ENCODE data around the gene PRLHR.
"Not testable (repeated sequence)": the region's sequence is repeated elsewhere in the genome, so short reads cannot be mapped to it uniquely, and the experiment has no call there.

Gene PRLHR

DNA sequence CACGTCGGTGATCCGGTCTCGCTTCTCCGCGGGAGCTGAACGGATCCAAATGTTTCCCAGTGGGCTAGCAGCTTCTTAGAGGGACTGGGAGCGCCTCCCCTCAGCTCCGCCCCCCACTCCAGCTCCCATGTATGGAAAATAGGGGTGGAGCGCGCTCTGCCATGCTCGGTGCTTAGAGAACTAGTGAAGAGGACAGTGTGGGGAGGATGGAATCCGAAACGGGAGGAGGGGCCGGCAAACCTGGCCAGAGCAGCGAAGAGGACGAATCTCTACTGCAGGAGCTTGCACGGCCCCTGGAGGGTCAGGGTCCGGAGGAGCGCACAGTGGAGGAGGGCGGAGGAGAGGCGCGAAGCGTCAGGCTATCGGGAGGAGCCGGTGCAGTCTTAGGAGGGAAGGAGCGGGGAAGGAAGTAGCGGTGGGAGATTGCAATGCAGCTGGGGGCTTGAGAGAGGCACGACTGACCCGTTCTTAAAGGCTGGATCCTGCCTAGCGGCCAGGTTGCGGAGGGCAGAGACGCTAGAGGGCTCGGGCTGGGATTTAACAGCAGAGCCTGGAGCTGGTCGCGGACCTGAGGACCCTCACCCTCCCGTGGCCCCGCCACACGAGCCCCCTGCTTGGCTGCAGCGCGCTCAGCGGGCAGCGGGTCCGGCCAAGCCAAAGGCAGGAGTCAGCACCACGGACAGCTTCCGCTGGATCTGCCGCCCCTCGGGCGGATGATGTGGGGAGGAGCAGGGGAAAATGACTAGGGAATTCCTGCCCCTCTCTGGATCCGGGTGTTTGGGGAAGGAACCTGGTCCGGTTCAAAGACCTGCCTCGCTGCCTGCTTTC is at the start of gene PRLHR:
Gene PRLHR, minus strand, starts transcription at position 51 of the 828 bp plus-strand sequence. CDS start 404 bp downstream, outside the sequence.
- DNase-seq, result peak; percentile 26 to 56 (median 29)

DNA sequence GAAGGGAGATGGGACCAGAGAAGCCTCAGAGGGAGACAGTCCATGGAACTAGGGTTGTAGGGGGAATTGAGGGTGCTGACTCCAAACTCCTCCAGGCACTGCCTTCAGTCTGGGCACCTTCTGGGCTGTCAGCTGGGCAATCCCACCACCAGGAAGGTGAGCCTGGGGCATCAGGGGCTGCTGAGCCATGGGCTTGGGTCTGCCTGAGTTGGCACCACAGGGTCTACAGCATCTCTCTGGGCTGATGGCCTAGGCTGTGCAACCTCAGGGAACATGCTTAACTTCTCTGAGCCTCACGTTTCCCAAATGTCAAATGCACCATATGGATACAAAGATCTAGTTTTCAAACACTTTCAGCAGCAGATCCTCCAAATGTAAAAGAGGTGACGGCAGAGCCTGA is 46.8 kb upstream of the PRLHR start:
- DNase-seq, result no peak

DNA sequence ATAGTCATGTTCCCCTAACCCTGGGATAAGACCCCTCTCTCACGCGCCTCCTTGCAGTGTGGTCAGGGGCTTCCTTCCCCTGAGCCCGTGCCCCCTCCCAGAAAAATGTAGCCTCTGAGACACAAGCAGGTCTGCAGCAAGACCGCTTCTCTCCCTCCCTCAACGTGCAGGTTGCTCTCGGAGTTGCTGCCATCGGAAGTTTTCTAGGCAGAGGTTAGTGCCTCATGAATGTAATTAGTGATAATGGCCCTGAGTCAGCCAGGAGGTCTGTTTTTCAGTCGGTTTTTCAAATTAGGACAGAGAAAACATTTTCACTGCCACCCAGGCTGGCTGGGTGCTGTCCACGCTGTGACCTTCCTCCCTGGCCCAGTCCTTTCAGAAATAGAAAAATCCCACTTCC is 43.2 kb upstream of the PRLHR start:
- DNase-seq, result no peak

DNA sequence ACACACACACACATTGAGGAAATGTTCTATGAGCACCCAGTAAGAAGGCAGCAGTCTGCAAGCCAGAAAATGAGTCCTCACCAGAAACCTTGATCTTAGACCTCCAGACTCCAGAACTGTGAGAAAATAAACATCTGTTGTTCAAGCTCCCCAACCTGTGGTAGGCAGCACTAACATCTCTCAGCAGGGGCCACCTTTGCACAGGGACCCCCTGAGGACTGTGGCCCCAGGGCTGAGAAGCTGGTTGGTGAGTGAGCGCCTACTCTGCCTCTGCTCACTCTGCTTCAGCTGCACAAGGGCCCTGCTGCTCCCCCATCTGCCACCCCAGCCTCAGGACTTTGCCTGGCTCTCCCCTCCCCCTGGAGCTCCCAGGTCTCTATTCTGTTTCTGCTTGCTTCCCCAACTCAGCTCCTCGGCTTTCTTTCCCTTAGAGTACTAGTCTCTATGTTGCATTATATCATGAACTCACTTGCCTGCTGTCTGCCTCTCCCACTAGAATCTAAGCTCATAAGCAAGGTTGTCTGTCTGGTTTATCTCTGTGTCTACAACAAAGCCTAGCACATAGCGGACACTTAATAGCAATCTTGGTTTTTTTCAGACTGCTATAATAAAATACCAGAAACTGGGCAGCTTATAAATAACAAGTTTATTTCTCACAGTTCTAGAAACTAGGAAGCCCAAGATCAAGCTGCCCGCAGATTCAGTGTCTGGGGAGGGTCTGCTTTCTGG is 40.4 kb upstream of the PRLHR start:
- no peak for DNase-seq

DNA sequence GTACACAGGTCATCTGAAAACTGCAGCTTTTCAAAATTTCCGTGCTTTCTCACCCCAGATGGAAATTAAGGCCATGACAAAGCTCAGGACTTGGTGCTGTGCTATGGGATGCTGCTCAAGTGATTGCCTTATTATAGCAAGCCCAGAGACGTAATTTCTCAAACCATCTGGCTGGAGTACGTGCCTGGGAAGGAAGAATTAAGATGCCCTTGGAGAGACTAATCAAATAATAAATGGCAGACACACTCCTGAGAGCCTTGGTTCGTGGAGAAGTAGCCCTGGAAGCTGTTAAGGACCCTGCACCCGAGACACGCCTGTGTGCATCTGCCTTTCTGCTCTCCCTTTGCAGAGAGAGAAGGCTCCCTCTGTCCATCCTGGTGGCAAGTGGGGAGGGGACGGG is 38.3 kb upstream of the PRLHR start:
- no peak for DNase-seq

DNA sequence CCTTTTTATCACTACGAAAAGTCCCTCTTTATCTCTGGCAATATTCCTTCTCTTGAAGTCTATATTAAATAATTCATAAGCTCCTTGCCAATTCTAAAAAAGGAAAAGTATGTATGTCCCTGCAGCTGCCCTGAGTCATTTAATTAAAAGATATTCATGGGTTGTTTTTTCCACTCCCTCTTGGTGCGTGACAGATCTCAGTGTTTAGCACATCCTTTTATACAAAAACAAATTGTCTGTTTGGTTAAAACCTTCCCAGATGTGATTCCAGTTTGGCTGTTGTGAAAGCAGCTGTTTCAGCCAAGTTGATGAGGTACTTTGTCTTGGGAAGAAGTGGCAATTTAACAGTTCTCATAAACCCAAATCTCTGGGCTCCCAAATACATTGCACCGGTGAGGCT is 33.8 kb upstream of the PRLHR start:
- no peak for DNase-seq

DNA sequence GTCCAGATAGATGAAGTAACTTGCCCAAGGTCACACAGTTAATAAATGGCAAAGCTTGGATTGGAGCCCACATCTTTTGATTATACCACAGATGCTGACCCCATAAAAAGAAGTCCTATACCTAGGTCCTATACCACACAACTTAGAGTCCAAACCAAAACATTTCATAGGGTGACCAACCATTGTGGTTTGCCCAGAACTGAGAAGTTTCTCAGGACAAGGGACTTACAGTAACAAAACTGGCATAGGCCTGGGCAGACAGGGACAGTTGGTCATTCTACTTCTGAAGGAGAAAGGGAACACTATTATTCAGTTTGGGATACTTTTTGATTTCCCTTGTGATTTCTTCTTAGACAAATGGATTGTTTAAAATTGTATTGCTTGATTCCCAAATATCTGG is 32.9 kb upstream of the PRLHR start:
- no peak for DNase-seq

DNA sequence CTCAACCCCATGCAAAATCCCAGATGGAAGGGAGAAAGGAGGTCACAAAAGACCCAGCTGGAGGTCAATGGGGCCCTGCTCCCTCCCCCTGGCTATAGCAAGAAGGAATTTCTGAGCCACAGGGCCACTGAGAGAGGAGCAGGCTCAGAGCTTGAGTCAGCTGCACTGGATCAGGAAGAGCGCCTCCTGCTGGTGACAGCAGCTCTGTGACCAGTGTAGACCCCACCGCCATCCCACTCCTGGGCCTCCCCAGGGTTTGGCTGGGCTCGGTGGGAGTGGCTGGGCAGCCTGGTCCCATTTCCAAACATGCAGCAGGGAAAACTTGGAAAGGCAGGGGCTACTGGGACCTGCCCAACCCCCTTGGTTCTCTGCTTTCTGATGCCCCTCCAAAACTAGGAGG is 31.5 kb upstream of the PRLHR start:
- DNase-seq, result peak in 2 of 3 donors; percentile 8 to 18

DNA sequence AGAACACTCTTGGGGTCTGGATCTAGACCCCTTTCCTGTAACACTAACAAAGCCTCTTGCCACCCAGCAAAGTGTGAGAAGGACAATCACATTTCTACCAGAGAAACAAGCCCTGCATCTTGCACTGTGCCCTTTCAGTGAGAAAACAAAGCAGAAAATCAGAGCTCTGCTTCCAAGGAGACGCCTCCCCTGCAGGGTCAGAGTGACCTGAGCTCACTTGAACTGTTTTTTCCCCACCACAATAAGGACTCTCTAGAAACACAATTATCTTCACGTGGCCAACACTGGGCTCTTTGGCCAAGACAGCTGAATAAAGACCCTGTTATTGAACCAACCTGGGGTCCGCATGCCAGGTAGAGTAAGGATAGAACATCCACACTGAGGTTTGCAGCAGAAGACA is 30.1 kb upstream of the PRLHR start:
- no peak for DNase-seq

DNA sequence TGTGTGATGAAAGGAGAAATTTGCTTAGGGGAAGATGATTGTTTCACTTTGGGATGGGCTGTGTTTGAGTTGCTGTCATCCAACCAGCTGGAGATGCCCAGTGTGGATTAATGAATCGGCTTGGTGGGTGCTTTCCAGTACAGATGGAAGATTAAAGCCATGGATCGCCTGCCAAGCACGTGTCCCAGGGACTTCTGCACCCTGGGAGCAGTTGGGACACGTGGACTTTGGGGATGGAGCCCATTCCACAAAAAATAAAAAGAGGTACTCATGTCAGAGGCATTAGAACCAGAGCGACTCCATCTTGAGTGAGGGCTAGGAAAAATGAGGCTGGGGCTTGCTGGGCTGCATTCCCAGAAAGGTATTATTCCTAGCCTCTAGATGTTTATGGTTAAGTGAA is 29.3 kb upstream of the PRLHR start:
- DNase-seq, result no peak

DNA sequence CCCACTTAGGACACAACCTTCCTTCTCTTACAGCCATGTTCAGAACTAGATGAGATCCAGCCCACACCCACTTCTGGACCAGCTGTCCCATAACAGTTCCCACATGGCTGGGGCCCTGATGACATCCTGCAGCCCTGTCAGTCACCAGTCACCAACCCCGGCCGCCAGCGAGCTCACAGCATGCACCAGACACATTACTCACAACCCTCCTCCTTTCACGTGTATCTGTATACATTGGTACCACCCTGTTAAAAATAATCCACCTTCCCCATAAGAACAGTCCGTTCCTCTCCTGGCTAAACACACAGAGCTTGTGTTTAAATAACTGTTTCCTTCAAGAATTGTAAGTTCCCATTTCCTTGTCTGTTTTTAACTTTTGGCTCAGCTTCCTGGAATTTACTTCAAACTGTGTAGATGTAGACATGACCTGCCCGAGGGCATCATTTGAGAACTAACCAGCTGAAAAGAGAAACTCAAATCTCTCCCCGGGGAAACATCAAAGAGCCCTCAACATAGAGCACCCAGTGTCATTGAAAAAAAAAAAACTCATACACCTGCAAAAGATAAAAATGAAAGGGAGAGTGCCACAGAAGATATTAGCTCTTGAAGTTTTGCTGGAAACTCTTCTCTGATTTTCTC is 26.0 kb upstream of the PRLHR start:
- no peak for DNase-seq

DNA sequence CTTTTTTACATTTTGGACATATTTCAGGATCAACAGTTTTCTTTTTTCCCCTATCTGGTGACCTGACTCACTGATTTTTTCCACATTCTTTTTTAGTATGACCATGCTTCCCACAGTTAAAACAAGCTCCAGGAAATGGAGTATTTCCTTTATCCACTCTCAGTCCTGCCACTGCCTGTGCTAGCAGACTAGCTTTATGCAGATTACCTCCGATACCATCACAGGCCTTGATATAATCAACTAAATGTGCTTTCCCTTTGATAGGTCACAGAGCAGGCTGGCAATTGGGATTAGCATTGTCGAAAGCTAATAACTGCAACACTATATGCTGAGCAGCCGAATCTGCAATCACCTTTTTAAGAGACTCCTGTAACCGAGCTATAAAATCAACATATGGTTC is 18.4 kb upstream of the PRLHR start:
- not testable (repeated sequence) for DNase-seq

DNA sequence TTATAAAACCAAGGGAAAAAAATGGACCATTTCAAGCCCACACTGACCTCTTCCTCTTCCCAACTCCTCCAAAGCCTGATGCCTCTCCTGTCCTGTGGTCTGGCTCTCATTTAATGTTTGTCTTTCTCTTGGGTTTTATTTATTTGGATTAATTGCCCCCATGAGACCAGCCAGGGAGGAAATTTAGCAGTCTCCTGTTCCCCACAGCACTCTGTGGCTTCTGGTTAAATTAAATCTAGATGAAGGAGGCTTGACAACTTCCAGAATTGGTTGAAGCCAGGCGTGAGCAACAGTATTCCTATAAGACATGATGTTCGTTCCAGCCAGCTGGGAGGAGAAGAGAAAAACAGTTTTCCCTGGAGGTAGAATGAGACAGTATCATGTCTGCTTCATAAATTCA is 15.1 kb upstream of the PRLHR start:
- no peak for DNase-seq

DNA sequence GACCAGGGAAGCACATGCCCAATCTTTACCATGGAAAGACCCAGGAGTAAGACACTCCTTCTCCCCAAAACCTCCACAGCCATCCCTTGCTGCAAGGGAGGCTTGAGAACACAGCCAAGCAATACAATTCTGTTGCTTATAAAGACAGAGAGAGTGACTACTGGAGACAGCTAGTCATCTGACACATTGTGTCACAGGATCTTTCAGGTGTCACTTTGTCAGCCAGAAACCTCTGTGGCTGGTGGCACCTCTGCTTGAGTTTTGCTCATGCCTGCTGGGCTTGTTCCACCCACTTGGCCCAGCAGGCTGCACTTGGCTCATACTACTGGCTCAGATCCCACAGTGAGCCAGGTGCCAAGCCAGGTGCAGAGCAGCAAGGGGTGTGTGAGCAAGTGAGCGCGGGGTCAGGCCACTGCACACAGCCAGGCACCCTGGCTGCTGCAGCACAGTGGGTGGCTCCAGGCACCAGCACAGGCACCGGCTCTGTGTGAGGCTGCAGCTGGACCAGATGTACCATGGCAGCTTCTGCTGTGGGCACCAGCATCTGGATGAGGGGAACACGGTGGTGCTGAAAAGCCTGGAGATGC is 12.4 kb upstream of the PRLHR start:
- DNase-seq, result no peak

DNA sequence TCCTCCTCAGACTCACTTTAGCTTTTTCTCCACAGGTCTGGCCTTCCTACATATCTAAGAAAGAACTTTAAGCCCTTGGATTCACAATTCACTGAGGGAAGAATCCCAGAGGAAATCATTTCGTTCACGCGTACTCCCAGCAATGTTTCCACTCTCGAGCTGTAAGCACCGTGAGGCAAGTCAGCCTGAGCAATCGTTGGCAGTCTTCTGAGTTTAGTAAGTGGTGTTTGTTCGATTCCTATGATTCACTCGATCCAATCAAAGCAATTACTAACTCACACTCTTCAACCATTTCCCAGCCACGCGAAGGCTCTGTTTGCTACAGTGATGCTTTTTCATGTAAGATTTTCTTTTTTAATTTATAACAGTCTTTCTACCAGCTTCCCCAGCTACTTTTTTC is 10.2 kb upstream of the PRLHR start:
- DNase-seq, result no peak

DNA sequence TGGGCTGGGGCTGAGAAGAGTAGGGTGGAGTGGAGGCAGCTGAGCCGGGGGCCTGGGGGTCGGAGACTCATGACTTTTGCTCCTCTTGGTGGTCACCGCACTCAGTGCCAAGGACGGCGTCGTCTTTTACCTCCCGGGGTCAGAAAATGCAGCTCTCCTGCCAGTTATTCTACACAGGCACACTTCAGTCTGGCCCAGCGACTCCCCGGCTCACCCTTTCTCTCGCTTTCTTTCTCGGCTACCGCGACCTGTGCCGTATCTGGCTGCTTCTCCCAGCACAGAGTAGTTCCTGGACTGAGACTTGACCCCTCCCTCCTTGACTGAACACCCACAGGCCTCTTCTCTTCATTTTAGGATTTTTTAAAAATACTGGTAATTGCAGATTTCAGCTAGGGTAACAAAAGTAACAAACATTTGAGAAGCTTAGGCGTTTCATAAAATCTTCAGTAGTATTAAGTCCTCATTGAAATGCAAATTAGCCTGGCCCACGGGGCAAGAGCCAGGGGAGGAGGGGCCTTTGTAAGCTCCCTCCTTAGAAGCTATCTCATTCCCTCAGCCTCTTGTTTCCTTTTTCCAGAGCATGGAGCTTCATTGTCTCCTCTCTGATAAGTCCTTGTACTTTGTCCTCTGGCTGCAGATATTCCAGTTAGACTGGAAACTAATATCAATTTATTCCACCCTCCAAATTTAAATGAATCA is 1.1 kb upstream of the PRLHR start:
- no peak for DNase-seq

DNA sequence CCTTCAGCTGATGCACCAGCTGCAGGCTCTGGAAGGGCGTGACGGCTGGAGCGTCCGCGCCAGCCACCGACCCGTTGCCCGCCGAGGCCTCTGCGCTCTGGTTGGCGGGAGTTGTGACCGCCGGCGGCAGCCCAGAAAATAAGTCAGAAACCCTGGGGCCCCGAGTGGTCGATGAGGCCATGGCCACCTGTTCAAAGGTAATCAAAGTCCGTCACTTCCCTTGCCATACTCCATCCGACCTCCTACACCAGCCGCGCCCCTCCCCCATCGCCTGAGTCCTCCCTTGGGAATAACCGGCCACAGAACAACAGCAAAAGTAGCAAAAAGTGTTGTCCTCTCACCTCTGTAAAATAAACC is 406 bp downstream of the PRLHR start:
- DNase-seq, result no peak

DNA sequence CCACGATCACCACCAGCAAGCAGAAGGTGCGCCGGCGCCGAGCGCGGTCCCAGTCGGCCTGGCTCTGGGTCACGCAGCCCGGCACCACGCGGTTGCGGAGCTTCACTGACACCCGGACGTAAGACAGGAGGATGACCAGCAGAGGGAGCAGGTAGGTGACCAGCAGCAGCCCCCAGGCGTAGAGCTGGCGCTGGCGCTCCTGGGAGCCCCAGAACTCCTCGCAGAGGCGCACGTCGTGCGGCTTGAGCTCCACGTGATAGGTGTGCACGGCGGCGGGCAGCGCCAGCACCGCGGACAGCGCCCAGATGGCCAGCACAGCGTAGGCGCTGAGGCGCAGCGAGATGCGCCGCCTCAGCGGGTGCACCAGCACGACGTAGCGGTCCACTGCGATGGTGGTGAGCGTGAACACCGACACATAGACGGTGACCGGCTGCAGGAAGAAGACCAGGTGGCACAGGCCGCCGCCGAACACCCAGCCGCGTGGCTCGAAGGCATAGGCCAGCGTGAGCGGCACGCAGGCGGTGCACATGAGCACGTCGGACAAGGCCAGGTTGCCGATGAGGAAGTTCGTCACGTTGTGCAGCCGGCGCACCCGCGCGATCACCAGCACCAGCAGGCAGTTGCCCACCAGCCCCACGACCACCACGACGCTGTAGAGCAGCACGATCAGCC is 920 bp downstream of the PRLHR start:
- peak; percentile 44 to 60 (median 51) for DNase-seq

DNA sequence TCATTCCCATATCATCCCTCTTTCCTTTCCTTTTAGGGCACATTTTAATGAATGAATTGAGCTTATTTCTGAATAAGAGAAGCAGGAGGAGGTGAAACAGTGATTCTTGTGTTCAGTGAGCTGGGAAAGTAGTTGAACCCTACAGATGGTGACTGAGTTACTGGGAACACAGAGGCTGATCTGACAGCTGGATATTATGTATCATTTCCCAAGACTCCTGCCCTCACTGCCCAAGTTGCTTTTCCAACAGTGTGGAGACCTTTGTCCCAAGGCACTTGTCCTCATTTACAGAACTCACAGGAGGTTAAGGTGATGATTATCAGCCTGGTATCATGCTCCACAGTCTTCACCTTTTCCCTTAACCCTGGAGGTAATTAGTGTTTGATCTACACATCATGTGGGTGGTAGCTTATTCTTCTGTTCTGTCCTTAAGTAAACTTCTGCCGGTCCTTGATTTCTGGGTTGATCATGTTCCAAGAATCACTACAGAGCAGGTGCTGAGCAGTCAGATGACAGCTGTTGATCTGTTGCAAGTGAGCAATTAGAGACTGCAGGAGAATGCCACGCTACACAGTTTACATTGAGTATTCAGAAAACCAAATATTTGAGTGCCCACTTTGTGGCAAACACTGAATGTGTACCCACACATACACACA is 2.6 kb downstream of the PRLHR start:
- no peak for DNase-seq

DNA sequence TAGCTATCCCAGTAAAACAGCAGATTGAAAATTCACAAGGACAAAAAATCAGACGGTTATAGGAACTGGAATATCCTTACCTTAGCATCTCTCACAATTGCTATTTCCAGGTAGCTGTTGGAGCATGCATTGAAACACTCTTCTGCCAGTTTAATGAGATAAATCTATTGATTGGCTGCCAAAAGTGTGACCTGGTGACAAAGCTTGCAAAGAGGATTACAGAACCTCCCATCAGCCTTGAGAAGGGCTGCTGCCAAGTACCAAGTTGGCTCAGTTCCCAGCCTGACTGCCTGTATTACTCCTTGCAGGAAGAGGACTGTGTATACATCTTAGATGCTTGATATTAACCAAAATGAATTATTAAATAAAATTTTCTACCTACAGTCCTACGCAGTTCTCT is 5.1 kb downstream of the PRLHR start:
- DNase-seq, result no peak

DNA sequence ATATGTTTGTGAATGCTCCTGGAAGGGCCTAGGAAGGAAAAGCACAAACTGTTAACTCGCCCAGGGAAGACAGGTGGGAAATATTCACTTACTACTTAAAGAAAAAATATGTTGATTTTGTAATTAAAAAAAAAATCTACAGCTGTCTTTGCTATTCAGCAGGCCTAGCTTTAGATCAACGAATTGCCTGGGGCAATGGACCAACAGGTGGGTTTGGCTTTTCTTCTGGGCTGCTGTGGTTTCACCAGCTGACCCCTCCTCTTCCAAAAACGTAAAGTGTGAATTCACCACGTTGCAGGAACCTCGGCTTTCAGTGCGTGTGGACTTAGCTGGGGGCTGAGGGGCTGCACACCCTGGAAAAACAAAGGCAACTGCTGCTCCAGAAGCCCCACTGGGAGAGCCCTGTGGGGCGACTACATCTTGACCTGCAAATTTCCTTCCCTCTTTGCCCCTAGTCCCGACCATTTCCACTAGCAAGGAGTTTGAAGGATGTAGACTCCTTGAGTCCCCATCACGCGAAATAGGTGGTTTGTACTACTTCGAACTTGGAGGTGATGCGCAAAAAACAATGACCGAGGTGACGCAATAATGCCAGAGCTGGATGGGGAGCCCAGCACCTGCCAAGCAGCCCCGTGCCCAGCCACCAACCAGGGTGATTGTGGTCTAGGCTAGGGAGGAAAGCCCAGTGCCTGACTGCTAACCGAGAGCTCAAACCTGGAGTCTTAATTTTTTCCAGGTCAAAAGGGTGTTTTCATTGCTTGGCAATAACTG is 7.4 kb downstream of the PRLHR start:
- no peak for DNase-seq

Data from suppressor macrophage treated with lipopolysaccharide for 1 hour (primary cell).